GM21723 (cell line): Measurements from ENCODE around the gene SLC34A1.
A peak's percentile ranks its signal among the peaks of the same experiment; 100 is the strongest.
"Not testable (repeated sequence)": the region's sequence is repeated elsewhere in the genome, so short reads cannot be mapped to it uniquely, and the experiment has no call there.

Experiments used
- ATAC-seq: cut with Tn5 transposase; IDR thresholded peaks from one replicate; pipeline ENCODE4 v1.9.1; 2021; ENCODE audit warnings: mild to moderate bottlenecking, moderate library complexity; ENCODE audit not compliant: unreplicated experiment

The SLC34A1 gene

DNA sequence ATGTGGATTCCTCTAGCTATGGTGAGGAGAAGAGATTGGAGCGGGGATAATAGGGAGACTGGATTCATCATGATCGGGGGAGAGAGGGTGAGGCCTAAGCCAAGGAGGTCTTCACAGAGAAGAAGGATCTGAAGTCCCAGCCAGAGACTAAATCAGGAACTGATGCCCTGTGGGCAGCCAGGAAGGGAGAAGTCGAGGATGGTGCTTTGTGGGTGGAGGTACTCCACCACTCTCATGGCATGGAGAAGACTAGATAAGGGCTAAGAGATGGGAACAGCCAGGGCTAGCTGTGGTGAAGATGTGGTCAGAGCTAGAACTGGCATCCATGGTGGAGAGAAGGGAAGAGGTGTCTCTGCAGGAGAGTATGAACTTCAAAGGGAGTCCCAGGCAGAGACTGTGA, 29.5 kb upstream of the SLC34A1 start:
- ATAC-seq: no peak

DNA sequence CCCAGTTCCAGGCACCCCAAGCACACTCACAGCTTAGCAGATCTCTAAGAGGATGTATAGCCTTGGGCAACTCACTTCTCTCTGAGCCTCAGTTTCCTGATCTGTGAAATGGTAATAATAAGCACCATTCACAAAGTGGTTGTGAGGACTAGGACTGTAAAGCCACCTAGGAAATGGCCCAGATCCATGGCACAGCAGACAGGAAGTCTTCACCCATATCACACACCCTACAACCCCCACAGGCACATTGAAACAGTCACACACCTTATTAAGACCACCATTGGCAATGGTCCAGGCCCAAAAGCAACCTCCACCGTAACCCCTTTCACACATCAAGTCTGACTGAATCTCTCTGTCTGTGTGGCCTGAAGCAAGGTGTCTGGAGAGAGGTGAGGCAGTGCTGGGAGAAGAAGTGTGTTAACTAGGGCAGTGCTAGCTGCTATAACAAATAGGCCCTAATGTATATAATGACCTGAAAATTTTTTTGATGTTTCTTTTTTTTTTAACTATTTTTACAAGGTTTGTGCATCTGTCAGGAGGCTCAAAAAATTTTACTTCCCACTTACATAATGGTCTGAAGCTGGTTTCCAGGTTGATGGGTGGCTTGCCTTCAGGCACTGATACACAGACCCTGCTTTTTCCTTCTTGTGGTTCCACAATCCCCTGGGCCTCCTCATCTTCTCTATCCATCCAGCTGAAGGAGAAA, 28.9 kb upstream of the SLC34A1 start:
- no peak for ATAC-seq

DNA sequence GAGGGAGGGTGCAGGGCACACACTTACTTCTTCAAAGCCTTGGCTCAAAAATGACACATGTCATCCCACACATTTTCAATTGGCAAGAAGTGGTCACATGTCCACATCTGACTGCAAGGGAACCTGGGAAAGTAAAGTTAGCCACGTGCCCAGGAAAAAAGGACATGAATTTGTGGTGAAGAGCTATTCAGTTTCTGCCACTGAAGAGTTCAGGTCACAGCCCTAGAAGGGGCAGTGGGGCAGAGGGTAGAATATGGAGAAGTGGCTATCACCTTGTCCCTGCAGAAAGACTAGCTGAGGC, 28.4 kb upstream of the SLC34A1 start:
- ATAC-seq: no peak

DNA sequence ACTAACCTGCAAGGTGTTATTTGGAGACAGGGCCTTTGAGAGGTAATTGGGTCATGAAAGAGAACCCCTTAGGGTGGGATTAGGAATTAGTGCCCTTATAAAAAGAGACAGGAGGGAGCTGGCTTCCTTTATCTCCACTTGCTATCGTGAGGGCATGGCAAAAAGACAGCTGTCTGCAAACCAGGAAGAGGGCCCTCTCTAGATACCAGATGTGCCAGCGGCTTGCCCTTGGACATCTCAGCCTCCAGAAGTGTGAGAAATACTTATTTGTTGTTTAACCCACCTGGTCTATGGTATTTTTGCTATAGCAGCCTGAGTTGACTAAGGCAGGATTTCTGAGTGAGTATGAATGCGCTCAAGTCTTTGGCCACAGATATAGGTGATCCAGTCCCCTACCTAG, 27.5 kb upstream of the SLC34A1 start:
- ATAC-seq: no peak

DNA sequence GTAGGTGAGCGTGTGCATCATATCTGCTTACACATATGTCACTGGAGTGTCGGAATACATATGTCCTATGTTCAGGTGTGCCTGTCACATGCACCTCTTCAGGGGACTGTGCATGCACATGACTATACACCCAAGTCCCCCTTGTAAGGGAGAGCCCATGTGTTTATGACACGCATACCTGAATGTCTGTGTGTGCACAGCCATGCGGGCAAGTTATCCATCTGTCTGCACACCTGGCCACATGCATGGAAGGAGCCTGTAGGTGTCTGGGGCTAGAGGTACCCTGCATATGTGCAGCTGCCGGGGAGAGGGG, 27.1 kb upstream of the SLC34A1 start:
- ATAC-seq: no peak

DNA sequence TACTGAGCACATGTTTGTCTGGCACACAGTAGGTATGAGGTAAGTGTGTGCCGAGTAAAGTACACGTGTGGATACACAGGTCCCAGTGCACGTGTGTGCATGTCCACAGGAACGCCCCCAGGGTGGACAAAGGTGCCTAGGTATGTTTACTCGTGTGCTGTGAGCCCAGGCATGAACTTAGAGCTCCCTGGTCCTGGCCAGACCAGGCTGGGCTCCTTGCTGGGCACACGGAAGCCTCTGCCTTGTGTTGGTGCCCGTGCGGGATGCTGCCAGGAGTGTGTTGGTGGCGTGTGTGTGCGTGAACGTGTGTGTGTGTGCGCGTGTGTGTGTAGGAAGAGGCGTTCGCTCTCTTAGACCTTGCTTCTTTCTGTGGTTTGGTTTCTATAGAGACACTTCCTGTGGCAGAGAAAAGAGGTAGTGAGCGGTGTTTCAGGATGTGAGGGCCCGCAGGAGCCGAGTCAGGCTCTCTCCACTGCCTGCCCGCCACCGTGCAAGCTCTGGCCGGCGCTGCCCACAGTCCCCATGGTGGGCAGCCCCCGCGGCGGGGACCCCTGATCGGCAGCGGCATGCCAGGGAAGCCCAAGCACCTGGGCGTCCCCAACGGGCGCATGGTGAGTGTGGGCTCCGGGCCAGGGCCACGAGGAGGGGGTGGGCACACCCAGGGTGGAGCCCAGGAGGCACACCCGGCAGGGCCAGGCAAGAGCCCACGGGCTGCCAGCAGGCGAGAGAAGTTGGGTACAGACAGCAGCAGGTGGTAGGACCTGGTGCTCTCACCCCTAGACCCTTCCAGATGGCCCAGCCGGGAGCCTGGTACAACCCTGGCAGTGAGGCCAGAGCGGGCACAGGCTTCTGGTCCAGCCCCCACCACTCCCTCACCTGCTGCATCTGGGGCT, 26.5 kb upstream of the SLC34A1 start, which contains the start of gene RGS14:
Gene RGS14, plus strand, starts transcription at position 466 of the 893 bp plus-strand sequence. Its CDS starts 101 bp downstream, at position 567.
- ATAC-seq: peak; percentile 86

DNA sequence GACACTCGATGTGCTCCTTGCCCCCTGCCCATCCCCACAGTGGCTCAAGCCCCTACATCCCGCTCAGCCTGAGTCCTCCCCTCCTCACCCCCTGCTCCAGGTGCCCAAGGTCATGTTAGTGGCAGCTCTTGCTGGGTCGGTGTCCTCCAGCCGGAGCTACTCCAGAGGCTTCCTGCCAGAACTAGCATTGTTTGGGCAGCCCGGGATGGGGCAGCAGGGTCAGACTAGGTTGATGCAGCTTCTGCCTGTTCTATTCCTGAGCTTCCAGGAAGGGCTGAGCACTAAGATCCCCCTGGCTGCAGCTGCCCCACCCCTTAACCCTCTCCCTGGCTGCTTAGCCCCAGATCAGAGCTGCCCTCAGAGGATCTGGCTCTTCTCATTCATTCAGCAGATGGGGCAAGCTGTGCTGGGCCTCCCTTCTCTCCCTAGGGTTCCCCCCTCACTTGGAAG, 25.8 kb upstream of the SLC34A1 start:
- ATAC-seq: peak; percentile 1

DNA sequence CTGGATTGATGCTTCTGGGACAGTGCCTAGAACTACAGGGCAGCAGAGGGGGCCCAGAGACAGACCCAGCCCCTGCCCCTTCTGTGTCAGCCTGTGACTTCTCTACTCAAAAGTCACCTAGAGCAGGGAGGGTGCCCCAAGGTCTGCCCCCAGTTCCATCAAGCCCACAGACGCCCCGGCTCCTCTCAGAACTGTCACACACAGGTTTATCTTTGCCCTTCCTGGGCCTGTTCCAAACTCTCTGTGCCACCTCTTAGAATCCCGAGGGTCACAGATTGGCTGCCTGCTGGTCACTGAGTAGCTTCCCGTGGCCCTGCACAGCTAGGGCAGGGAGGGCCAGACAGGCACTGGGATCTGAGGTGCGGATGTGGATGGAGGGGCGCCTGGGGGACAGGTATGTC, 24.8 kb upstream of the SLC34A1 start:
- no peak for ATAC-seq

DNA sequence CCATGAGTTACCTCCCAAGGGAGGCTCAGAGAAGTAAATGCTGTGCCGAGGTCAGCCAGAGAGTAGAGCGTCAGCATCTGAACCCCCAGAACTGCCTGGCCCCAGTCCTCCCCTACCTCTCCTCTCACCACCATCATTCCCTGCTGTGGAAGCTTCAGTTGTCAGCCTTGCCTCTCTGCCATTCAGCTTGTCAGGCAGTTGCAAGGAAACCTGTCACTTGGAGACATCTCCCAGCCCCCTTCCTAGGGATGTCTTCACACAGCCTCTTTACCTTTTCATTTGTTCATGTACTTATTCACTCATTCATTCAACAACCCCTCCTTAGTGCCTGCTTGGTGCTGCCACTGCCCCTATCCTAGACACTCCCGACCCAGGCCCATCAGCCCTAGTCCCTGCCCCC, 24.4 kb upstream of the SLC34A1 start:
- ATAC-seq: no peak

DNA sequence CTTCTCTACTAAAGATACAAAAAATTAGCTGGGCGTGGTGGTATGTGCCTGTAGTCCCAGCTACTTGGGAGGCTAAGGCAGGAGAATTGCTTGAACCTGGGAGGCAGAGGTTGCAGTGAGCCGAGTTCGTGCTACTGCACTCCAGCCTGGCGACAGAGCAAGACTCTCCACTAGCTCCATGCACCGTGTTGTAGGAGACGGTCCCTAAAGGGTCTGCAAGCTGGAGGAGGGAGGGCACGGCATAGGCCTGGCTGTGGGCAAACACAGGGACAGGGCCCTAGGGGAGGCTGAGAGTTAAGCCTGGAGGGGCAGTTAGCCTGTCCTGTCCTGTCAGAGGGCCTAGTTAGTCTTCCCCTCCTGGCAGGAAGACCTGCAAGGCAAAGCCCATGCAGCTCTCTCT, 23.5 kb upstream of the SLC34A1 start:
- ATAC-seq: not testable (repeated sequence)

DNA sequence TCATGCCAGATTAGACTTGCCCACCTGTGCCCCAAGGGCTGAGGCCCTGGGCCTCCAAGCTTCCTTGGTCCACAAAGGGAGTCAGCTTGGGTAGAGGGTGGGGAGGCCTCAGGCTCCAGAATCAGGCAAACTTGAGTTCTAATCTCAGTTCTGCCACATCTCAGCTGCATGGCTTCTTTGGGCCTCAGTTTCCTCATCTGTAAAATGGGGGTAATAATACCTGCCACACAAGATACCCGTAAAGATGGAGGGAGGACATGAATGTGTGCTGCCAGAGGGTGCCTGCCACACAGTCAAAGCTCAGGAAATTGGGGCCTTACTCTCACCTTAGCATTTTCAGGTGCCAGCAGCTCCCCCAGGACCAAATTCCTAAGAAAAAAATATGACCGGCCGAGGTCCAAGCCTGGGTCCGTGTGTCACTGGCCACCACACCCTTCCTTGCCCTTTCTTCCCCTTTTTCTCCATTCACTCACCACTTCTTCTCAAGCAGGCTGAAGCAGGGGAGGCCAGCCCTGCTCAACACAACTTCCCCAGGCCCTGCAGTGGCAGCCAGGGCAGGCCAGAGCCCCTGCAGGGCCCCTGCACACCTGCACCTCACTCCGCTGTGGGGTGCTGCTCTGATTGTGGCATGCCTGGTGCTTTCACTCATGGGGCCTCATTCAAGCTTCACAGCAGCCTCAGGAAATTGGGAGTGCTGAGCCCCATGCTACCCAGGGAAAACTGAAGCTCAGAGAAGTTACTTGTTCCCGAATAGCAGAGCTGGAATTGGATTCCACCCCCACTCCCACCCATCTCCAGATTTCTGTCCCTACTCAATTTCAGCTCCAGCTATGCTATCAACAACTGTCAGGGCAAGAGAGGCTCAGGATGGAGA, 22.6 kb upstream of the SLC34A1 start:
- ATAC-seq: no peak

DNA sequence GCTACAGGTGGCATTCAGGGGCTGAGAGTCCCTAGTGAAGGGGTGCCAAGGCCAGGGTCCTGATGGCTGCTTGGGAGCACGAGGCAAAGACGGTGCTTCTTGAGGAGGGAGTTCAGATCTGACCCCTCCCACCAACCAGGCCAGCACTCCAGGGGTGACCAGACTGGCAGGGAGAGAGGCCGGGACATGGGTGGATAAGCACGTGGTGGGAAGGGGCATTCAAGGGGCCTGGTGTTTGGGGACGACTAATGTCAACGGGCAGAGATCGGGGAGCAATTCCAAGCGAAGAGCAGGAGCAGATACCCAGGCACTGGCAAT, 22.0 kb upstream of the SLC34A1 start:
- no peak for ATAC-seq

DNA sequence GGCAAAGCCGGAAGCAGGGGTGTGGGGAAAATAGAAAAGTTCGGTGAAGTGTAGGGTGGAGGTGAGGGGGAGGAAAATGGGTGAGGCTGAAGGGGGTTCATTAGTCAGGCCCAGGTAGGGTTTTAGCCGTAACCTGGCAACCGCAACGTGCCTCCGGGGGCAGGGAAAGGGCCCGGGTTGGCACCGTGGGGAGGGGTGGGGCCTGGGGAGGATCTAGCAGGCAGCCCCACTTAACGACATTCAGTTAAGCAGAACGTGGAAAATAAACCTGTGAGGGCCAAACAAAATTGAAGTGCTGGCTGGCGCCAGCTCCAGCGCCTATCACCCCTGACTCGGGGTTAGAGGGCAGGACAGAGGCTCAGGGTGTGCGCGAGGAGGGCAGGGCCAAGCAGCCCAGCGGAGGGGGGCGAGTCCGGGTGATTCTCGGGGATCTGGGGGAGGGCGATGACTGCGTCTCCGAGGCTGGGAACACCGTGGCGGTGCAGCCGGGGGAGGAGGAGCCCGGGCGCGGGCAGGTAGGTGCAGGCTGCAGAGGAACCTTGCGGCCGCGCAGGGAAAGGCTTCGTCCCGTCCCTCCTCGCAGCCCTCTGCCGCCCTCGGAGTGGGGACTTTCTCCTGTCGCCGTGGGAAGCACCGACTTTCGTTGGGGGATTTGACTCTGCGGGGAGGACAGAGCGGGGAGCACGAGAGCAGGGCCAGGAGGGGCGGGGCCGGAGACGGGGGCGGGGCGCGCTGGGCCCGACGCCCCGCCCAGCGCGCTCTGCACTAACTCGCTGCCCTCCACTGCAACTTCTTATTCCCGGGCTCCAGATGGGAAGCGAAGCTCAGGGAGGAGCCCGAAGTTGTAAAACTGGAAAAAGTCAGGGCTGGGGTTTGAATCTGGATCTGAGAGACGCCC, 21.4 kb upstream of the SLC34A1 start:
- peak; percentile 41 for ATAC-seq

DNA sequence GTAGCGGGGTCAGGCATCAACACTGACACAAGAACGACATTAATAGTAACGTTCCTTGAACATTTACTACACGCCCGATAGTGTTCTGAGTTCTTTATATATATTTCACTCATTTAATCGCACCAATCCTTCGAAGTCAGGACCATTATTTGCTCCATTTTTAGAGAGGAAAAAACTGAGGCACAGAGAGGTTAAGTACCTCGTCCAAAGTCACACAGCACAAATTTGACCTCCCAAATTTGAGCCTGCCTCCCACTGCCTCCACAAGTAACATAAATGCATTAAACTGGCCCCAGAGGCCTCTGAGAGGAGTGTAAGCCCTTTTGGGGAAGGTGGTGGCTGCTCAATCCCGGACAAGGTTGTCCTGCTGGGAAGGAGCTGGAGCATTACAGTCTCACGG, 20.7 kb upstream of the SLC34A1 start:
- no peak for ATAC-seq

DNA sequence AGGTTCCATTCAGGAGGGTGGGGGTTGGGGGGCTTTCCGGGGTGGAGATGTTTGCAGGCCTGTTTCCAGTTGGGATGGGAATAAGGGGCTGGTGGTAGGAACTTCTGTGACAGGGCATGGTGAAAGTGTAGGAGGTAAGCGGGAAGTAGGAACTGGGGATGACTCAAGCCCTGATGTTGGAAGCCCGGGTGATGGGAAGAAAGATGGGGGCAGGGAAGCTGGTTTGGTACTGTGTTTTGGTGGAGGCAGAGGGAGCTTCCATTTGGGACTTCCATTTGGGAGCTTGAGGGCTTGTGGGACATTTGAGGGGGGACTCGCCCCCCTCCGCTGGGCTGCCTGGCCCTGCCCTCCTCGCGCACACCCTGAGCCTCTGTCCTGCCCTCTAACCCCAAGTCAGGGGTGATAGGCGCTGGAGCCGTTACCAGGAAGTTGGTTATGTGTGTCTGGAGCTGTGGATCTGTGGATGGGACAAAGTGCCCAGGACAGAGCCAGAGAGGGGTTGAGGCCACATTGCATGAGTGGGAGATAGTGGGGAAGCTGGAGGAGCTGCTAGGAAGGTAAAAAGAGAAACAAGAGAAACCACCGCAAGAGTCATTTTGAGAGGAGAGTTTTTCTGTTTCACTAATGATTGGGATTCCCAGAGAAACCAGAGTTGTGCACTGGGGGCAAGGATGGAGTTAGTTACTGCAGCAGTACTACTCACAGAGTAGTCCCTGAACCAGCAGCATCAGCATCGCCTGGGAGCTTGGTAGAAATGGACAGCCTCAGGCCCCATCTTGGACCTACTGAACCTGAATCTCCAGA, 19.9 kb upstream of the SLC34A1 start:
- ATAC-seq: no peak

DNA sequence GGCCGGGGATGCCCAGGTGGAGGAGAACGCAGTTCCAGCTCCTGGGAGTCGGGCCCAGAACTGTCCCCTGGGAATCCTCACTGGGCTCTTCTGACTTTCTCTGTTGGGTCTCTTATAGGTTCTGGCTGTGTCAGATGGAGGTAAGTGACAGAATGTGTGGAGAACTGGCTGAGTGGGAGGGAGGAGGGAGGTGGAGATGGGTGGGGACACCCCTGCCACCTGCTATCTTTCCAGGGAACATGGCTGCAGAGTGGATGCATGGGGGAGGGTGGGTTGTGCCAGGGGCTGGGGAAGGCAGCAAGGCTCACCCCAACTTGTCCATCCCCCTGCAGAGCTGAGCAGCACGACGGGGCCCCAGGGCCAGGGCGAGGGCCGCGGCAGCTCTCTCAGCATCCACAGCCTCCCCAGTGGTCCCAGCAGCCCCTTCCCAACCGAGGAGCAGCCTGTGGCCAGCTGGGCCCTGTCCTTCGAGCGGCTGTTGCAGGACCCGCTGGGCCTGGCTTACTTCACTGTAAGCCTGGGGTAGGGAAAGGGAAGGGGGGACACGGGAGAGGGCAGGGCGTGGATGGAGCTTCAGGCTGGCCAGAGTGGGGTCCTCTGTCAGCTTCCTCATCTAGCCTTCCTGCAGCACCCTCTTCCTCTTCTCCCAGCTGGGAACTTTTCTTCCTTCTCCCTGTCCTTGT, 18.2 kb upstream of the SLC34A1 start:
- ATAC-seq: no peak

DNA sequence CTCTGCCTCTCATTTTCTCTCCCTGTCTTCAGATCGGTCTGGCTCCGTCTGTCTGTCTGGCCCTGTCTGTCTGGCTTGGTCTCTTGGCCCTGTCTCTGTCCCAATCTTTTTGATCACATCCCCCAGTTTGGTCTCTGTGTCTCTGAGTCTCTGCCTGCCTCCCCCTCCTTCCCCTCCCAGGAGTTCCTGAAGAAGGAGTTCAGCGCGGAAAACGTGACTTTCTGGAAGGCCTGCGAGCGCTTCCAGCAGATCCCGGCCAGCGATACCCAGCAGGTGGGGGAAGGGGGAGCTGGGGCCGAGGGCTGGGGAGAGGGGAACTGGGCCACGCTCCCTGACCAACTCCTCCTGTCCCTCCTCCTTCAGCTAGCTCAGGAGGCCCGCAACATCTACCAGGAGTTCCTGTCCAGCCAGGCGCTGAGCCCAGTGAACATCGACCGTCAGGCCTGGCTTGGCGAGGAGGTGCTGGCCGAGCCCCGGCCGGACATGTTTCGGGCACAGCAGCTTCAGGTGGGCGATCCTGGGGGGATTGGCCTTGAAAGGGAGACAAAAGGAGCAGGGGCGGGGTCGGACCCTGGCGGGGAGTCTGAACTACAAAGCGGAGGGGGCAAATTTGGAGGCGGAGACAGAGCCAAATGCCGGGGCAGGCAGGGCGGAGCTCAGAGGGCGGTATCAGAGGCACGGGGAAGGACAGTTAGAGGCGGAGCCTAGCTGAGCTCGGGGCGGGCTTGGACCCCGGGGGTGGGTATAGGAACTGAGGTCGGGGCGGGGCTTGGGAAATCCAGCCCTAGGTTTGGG, 17.5 kb upstream of the SLC34A1 start:
- ATAC-seq: no peak

DNA sequence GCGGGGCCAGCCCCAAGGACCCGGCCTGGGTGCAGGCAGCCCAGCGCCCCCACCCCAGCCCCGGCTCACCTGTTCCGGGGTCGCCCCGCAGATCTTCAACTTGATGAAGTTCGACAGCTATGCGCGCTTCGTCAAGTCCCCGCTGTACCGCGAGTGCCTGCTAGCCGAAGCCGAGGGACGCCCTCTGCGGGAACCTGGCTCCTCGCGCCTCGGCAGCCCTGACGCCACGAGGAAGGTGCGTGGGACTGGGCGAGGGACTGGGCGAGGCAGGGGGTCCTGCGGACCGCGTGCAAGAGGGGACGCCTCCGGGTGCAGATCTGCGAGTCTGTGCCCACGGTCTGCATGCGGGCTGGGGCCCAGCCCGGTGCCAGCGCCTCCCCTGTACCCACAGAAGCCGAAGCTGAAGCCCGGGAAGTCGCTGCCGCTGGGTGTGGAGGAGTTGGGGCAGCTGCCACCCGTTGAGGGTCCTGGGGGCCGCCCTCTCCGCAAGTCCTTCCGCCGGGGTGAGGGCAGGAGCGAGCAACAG, 16.8 kb upstream of the SLC34A1 start:
- no peak for ATAC-seq
